GM19240 (cell line): ENCODE measurements around the gene COPS8.

Experiments used
- DNase-seq: peaks from one replicate; pipeline ENCODE4 v3.0.0; 2011; ENCODE audit warnings: low spot score; ENCODE audit not compliant: insufficient read length

The COPS8 gene

DNA sequence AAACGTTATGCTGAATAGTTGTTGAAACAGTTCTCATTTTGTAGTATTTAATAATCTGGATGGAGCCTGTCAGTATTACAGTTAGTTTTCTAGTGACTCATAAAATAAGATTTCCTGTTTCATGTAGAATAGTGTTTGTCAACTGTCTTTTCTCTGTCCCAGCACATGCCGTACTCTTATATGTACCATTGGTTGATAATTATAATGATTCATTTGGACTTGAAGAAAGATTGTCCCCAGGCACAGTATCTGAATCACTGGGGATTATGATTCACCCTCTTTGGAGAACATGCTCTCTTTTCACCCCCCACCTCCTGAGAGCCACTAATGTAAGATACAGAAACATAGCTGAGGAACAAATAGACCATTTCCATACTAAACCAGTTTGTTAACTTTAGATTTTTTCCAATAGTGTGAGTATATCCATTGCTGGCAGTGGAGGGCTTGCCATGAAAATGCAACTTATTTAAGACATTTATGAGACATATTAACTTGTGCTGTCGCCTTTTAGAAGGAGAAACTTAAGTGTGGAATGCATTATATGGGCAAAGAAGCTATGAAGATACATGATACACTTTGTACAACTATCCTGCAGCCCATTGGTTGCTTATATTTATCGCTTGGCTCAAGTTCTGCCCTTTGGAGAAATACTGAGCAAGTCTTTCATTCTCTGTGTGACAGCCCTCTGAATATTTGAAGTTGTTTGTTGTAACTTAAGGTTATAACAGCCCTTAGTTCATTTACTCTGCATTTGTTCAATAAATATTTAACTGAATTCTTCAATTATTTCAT is 12.4 kb downstream of the COPS8 start:
- DNase-seq, result no peak

DNA sequence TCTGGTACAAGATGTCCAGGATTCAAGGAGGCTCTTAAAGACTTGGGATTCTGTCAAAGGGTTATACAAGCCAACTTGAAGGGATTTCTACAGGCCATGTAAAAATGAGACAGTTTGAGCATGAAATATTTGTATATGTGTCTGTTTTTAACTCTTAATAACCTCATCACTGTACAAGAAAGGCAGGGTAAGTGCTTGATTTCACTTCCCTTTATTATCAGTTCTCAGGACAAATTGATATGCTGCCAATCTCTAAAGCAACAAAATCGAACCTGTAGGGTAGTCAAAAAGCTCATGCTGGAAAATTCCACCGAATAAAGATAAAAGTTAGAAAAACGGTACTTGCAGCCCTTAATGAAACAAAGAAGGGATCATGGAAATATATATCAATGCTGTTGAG is 14.1 kb downstream of the COPS8 start:
- DNase-seq, result no peak

DNA sequence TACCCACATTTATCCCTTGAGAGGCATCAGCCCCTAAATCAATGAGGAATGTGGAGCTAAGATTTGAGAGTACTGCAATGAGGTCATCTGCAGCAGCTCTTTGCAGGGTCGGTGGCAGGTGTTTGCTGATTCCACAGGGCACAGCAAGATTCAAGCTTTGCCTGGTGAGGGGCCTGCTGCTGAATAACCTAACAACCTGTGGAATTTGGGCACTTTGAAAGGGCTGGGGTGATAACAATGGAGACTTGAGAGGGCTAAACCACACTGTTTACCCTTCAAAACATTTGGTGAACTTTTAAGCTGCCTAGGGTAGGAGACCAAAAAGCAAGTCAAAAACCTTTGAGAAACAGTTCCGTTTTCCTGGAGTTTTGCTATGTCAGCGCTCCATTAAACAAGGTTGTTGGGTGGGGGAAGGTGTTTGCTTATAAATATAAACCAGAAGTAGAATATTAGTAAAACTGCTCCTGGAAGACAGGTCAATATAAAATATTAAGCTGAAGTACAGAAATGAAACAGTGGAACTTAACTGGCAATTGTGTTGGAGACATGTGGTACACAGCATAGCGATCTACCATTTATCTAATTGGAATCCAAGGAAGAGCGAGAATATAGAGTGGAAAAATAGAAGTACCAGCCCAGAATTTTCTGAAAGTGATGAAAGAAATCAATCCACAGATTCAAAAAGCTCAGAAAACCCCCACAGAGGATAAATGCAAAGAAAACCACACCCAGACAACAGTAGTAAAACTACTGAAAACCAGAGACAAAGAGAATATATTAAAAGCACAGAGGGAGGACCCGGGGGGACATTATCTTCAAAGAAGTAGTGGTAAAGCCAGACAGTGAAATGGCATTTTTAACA is 15.7 kb downstream of the COPS8 start:
- DNase-seq, result no peak

DNA sequence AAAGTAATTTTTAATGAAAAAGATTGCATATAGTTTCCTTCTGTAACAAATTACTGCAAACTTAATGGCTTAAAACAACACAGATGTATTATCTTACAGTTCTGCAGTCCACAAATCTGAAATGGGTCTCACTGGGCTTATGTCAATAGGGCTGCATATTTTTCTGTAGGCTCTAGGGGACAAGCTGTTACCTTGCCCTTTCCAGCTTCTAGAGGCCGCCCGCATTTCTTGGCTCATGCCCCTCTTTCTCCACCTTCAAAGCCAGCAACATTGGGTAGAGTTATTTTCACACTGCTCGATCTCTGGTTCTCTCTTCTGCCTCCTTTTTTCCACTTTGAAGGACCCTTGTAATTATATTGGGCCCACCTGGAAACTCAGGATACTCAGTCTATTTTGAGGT is 16.7 kb downstream of the COPS8 start:
- DNase-seq, result no peak

DNA sequence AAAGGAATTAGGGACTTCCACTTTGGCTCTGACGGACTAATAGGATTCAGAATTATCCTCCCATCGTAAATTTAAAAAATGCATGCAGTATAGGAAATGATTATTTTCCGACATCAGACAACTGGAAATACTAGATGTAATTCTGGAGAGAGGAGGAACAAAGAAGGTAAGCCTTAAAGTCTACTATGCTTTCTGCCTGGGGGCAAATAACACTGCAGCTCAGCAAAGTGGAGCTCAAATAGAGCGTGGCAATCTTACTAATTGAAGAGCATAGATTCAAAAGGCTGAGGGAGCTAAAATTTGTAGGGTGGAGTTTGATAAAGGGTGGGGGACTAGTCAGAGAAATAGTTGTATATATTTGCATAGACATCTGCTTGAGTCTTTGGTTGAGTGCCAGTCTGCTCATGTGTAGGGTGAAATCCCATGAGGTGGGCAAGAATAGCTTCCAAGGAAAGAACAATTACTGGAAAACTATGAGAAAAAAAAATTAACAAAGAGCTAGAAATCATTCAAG is 23.8 kb downstream of the COPS8 start:
- DNase-seq, result no peak

DNA sequence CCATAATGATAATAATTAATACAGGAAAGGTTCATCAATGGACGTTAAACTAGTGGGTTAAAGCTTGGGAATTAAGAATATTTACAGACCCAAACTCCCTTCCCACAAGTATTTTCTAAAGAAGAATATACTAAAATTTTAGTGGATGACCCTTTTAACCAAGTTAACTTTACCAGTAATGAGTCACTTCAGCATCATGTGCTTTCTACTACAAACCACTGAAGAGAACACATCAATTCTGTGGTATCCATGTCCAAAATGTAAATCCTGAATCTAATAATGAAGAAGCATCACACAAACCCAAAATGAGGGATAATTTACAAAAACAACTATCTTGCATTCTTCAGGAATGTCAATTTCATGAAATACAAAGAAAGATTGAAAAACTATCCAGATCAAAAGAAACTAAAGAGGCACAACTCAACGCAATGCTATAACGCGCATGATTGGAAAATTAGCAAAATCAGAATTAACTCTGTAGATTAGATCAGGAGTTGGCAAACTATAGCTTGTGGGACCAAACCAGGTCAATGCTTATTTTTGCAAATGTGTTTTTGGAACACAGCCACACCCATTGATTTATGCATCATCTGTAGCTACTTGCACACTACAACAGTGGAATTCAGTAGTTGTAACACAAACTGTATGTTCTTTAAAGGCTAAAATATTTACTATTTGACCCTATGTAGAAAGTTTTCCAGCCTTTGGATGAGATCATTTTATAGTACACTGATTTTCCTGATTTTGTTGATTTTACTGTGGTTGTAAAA is 27.5 kb downstream of the COPS8 start:
- DNase-seq, result no peak

DNA sequence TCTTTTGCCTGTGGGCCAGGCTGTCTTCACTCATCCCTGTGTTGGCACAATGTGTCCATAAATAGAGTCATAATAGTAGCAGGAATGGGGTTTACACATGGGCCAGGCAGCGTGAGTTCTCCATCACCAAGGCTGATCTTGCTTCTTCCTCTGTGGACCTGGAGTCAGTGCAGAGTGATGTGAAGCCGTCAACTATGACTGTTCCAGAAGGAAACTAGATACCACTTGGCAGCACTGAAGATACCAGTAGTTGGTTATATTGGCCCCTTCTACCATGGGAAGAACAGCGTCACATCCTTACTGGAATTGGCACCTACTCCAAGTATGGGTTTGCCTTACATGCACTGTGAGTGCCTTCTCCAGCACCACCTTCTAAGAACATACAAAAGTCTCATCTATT is 30.2 kb downstream of the COPS8 start:
- DNase-seq, result no peak

DNA sequence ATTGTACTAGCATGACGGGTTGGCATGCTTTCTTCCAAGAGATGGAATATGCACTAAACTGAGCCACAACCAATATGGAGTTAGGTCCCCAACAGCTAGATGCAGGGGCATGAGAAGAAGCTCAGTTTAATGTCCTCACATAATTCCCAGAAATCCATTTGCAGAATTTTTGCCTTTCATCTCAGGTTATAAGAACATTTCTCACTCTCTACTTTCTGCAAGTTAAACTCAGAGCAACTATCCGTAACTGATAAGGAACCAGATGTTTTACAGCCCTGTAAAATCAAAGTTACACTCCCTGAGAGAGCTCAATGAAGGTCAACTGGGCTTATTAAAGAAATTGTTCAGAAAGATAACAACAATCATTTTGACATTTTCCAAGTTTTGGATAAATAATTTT is 30.7 kb downstream of the COPS8 start:
- no peak for DNase-seq

DNA sequence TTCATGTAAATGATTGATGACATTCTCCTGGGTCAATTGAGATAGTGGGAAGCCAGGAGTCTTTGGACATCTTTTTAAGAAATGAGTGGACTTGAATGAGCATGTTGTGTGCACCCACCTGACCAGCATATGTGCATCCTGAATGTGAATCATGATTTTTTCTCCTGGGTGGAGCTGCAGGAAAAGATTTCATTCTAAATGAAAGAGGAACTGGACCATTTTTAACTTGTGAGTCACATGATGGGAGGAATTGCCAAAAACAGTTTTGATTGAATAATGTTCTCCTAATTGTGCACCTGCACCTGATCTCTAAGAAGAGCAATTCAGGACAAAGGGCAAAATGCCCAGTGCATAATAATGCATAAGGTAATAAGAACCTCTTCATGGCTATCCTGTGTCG is 32.3 kb downstream of the COPS8 start:
- DNase-seq, result no peak

DNA sequence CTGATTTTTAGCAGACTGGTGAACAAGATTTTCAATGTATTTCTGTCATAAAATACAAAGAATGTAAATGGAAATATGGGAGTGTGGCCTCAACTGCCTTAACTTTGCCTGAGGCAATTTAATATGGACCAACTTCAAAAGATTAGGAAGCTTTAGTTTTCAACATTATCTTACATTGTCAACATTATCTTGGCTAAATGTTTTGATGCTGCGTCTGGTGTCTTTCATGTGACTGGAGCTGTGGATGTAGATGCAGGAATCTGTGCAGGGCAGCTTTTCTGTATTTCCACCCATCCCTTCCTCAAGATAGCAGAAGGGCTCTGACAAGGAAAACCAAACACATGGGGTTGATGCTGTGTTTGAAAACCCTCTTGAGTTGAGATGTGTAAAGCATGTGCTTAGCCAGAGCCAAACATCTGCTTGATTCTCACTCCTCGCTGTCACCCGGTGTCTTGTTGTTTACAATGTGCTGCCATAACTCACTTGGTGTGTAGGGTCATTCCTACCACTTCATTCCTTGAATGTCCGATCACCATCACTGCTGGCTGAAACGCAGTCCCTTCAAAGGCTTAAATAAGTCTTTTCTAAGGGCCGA is 33.0 kb downstream of the COPS8 start:
- DNase-seq, result no peak

DNA sequence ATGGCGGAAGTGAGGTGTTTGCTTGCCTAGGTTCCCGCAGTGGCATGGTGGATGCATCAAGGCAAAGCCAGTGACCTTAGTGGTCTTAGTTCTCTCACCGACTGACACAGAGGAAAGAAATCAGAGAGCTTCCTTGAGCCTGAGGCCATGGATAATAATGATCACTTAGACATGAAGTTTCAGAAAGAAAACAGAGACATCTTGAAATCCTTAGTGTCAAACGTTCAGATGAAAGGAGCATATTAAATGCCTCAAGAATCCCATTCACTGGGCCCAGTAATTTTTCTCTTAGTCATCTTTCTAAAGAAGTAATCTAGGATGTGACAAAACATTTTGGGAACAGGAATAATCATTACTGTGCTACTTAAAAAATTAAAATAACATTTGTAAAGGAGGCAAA is 35.2 kb downstream of the COPS8 start:
- no peak for DNase-seq

DNA sequence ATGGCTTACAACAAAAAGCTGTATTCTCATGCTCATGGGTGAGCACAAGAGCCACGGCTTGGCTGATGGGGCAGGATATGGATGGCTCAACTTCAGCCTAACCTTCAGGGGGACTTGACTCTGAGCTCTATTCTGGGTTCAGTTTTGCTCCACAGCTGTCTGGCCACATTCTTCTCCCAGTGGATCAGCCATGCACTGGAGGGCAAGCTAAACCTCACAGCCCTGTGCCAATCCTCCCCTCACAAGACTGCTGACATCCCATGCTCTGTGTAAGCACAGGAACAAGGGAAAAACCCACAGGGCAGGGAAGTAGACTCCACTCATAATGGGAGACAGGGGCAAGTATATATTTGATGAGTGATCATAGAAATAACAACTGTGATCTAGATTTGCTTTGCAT is 35.6 kb downstream of the COPS8 start:
- no peak for DNase-seq

DNA sequence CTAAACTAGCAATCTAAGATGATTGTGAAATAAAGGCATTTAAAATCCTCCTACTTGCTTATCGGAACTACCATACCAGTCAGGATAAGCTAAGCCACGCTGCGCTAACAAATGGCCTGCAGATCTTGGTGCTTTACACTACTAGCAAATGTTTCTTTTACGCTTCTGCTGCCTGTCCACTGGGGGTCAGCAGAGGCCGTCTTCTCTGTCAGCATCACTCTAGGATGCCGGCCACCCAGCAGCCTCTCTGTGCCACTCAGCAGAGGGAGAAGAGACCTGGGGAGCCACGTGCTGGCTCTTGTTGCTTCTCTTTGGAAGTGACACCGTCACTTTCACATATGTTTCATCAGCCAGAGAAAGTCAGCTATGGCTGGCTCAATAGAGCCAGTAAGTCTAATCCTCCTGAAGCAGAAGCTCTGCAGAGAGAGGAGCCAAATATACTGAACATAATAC is 36.6 kb downstream of the COPS8 start:
- peak; percentile 31 for DNase-seq

DNA sequence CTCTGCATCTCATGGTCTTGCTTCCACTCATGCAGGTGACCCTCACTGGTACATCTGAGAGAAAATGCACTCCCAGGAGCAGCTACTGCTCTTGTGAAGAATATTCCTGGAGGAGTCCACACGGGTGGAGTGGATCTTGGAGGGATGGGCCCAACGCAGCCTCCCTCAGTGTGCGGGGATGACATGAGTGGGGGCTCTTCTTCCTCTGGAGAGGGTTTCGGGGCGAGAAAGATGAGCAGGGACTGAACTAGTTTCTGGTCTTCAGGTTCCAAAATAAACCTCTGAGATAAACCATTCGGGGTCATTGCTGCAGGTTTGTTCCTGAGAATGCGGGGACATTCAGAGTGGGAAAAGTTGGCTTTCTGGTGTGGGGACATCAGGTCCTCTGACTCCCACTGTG is 39.1 kb downstream of the COPS8 start:
- DNase-seq, result no peak

DNA sequence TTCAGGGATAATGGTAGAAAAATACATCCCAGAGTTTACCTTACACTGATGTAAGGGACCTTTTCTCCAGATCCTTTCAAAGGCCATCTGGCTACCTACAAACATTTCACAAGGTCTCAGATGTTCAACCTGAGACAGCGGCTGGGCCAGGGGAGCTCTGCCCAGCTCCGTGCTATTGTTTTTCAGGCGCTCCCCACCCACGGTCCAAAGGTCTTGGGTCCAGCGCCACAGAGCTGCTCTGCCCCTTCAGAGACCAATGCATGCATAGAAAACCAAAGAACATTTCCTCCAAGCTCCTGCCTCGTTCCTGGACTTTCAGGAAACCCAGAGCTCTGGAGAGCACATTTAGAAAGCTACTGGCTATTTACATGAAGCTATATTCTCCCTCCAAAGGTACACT is 40.3 kb downstream of the COPS8 start:
- DNase-seq, result no peak

DNA sequence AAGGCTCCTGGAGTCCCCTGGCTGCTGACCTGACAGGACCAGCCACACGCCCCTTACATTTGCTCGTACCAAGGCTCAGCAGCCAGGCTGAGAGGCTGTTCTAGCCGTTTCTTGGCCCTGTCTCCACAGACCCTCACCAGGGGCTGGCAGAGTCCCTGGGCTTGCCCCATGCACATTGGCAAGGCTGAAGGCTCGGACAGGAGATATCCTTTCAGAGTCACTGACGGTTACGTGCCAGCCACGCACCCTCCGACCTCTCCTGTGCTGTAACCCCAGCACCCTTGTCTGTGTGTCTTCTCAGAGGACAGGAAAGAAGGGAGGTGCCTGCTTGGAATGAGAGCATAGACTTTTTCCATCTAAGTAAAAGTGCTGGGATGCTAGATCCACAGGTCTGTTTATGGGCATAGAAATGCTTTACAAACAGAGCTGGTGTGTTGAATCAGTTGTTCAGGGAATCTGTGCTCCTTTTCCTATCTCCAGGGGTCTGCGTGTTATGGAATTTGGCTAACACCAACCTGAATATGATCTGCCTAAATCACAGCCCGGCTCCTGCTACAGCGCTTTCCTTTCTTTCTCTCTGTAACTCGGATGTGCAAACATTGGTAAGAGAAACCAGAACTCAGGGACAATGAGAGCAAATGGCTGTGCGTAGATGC is 41.0 kb downstream of the COPS8 start:
- DNase-seq, result no peak

DNA sequence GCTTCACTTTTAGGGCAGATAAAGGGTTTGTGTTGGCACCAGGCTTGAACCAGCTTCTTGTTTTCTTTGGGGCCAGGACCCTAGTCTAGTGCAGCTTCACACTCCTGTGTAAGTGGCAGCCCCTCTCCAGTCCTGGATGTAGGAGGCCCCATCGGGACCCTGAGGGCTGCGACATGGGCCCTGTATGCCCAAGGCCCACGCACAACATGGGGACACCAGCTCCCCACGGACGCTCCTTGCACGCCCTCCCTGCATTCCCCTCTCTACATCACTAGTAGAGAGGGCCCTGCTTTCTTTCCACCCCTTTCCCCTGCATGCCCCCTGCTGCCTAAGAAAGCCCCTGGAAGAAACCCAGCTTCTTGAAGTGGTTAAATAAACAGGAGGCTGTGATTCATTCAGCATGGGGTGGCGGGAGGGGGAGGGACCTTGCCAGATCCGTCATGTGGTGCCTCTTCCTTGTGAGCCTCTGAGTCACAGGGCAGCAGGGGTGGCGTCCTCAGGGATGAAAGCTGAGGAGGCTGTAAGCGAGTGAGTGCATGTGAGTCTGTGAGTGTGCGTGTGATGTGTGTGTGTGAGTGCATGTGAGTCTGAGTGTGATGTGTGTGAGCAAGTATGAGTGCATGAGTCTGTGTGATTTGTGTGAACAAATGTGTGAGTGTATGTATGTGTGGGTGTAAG is 42.5 kb downstream of the COPS8 start:
- DNase-seq, result no peak

DNA sequence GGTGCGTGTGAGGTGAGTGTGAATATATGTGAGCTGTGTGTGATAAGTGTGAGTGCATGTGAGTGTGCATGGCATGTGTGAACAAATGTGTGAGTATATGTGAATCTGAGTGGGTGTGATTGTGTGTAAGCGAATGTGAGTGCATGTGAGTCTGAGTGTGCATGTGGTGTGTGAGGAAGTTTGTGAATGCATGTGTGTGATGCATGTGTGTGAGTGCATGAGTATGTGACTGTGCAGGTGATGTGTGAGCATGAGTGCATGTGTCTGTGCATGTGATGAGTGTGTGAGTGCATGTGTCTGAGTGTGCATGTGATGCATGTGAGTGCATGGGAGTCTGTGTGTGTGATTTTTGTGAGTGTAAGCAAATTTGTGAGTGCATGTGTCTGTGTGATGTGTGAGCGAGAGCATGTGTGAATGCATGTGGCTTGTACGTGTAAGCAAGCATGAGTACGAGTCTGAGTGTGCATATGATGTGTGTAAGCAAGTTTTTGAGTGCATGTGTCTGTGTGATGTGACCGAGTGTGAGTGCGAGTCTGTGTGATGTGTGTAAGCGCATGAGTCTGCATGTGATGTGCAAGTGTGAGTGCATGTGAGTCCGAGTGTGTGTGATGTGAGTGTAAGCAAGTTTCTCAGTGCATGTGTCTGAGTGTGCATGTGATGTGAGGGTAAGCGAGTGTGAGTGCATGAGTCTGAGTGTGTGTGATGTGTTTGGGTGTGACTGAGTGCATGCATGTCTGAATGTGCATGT is 43.3 kb downstream of the COPS8 start:
- DNase-seq, result no peak

DNA sequence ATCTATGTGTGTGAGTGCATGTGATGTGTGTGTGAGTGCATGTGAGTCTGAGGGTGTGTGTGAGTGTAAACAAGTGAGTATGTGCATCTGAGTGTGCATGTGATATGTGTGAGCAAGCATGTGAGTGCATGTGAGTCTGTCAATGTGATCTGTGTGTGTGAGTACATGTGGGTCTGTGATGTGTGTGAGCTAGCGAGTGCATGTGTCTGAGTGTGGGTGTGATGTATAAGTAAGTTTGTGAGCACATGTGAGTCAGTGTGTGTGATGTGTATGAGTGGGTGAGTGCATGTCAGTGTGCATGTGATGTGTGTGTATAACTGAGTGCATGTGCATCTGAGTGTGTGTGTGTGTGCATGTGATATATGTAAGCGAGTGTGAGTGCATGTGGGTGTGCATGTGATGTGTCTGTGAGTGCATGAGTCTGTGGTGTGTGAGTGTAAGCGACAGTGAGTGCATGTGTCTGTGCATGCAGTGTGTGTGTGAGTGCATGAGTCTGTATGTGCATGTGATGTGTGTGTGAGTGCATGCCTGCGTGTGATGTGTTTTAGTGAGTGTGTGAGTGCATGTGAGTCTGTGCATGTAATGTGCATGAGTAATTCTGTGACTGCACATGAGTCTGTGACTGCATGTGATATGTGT is 44.1 kb downstream of the COPS8 start:
- DNase-seq, result no peak
